NCI-H2227 treated with DMSO at 0.1 percent for 48 hours (cell line): ENCODE data around the gene MRPS5.
"Not testable (repeated sequence)": the region's sequence is repeated elsewhere in the genome, so short reads cannot be mapped to it uniquely, and the experiment has no call there.

Experiments
- DNase-seq: peaks from one replicate; lab custom pipeline; 2025; lab: John Stamatoyannopoulos, UW

The MRPS5 gene

GRCh38 chr2:95121407-95122196 is at the start of gene MRPS5:
TSS of gene MRPS5 (minus strand) at chr2:95121808. CDS start at chr2:95121791, 17 bp downstream.
- DNase-seq = peak; percentile 77

DNA sequence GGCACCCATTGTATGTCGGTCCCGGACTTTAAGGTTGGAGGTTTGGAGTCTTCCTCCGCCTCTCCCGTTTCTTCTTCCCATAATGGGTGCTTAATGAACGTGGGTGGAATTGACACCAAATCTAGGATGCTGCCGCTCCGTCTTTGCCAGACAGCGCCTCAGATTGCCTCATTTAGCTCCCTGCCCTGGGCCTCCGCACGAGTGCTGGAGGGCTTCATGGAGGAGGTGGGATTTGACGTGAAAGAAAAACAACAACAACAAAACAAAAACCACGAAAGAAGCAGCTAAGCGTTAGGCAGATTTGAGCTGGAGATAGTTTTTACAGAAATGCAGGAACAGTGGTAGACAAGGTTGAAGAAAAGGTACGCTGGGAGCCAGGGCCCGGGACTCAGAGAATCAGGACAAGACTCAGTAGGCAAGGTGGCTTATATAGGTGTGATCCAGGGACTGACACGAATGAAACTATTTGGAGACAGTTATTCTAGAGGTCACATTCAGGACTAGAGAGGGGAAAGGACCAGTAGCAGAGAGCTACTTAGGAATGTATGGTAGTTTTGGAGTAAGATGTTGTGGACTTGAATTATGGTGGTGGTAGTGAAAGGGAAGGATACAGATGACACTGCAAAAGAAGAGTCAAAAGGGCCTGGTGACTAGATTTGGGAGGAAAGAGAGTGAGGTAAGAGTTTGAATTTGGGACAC is 44.6 kb upstream of the MRPS5 start:
- DNase-seq = no peak

DNA sequence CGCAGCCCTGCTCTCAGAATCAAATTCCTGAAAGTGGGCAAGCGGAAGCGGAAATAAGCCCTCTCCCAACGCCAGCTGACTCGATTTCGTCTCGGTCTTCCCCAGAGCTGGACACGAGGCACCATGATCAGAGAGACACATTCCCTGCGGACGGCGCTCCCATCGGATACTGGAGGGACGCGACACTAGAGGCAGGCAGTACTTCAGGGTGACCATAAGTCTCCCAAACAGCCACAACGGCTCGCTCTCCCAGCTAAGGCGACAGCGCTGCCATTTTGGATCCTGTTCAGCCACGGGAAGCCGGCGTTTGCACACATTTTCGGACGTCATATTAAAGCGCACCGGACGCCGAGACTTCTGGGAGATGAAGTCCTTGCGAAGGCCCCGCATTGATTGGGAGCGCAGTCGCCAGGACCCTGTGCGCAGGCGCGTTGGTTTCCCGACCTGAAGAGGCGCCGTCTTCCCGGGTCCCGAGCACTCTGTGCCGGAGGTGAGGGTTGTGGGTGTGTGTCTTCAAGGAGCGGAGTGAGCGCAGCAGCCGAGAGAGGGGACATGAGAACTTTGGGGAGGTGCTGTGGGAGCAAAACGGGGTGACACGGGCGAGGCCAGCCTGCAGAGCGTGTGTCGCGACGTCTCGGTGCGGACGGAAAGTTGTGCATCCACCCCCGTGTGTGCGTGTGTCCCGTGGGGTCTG is 43.9 kb upstream of the MRPS5 start, which contains the start of gene ZNF2:
TSS of gene ZNF2 (plus strand) at position 439 of the 694 bp plus-strand sequence. CDS start 10,418 bp downstream, outside the sequence.
- DNase-seq = peak; percentile 98

DNA sequence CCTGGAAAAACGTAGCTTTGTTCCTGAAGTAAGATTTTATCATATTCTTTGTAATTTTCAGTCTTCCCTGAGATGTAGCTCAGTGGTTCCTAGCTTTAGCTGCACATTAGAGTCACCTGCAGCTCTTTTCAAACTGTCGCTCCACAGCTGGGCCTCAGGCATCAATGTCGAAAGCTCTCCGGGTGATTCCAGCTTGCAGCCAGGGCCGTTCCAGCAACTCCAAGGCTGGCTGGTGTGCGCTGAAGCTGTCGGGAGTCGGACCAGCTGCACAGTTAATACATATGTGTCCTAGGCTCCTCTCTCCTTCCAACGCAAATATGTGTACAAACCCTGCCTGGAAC is 43.4 kb upstream of the MRPS5 start:
- no peak for DNase-seq

- DNase-seq = peak; percentile 32
Measured at GRCh38 chr2:95159690-95160449, 38.3 kb upstream of the MRPS5 start, which contains the start of gene ZNF514. TSS of gene ZNF514 (minus strand) at chr2:95159848. CDS start at chr2:95153253, 6,595 bp downstream.

DNA sequence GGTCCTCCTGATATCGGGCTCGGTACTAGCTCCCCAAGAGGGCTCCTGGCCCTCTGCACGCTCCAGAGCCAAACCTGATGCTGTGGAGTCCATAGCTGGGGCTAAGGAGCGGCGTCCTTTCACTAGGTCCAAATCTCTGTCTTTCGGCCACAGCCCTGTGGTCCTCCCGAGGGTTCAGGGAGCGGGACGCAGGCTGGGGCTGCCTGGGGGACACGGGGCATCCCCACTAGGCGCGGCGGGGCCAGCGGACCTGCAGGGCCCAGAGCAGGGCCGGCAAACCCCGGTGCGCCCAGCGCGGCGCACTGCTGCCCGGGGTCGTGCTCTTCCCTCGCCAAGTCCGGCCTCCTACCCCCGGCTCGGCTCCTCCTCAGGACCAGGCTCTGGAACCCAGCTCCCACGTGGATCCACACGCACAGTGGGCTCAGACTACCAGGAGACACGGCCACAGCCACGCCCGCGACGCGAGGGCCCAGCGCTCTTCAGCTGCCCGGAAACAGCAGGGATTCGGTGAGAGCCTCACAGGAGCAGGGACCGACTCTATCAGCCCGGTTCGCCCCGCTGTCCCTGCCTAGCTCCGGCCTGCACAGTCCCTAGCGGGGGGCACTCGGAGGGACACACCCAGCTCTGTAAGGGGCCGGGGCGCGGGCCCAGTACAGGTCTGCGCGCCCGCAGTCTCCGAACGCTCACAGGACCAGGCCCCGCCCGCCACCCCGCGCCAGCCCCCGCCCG is 37.4 kb upstream of the MRPS5 start:
- DNase-seq = peak; percentile 3

GRCh38 chr2:95158441-95158840 is 36.8 kb upstream of the MRPS5 start:
- DNase-seq = no peak

DNA sequence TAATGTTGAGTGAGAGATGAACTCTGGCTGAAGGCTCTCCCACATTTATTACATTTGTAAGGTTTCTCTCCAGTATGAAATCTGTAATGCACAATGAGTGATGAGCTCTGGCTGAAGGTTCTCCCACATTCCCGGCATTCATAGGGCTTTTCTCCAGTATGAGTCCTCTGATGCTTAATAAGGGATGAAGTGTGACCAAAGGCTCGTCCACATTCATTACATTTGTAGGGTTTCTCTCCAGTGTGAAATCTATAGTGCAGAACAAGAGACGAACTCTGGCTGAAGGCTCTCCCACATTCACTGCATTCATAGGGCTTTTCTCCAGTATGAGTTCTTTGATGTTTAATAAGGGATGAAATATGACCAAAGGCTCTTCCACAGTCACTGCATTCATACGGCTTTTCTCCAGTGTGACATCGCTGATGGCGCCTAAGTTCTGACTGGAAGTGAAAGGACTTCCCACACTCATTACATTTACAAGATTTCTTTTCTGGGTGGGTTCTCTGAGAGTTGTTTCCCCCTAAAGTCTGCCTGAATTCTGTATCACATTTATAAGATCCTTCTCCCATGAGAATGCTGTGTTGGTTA is 27.9 kb upstream of the MRPS5 start:
- DNase-seq = no peak

DNA sequence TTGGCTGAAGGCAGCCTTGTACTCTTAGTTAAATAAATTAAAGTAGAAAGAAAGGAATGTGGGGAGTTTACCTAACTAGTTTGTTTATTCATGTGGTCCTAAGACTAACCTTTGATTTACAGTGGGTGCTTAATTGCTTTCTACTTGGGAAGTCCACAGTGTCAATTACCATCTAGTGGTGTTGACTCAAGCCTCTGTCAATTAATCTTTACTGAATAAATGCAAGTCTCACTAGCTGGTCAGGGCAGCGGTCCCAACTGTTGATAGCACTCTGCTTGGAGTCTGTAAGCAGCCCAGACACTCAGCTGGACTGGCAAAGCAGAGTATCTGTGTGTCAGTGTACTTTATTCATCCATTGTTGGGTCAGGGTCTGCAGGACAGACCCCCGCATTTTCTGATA is 22.2 kb upstream of the MRPS5 start:
- DNase-seq = no peak

- DNase-seq = no peak
Measured at GRCh38 chr2:95138702-95139101, 17.1 kb upstream of the MRPS5 start.

GRCh38 chr2:95122197-95122551 is 566 bp upstream of the MRPS5 start:
- DNase-seq = peak; percentile 53

GRCh38 chr2:95121093-95121406 is 558 bp downstream of the MRPS5 start:
- DNase-seq = no peak

DNA sequence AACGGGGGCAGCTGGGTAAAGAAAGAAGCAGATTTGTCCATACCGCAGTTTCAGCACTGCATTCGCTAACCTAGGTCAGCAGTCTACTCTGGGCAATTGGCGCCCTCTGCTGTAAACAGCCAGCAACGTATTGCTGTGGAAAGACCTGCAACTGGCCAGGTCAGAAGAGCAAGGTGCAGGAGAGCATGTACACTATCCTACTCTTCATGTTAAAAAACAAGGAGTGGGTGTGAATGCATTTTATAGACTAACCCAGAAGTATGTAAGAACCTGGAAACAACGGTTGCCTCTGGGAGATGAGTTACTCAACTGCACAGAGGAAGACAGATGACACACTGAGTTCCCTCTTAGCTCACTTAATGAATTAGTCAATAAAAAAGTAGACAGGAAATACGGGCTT is 6.2 kb downstream of the MRPS5 start:
- peak; percentile 47 for DNase-seq

GRCh38 chr2:95113464-95113863 is 8.1 kb downstream of the MRPS5 start:
- DNase-seq = no peak

DNA sequence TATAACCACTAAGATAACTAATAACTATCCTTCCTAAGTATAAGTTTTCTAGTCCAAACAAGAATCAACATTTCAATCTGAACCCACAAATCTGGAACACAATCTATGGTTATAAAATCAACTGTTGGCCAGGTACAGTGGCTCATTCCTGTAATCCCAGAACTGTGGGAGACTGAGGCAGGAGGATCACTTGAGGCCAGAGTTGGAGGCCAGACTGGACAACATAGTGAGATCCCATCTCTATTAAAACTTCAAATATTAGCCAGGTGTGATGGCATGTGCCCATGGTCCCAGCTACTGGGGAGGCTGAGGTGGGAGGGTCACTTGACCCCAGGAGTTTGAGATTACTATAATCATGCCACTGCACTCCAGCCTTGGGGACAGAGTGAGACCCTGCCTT is 11.2 kb downstream of the MRPS5 start:
- DNase-seq = no peak

DNA sequence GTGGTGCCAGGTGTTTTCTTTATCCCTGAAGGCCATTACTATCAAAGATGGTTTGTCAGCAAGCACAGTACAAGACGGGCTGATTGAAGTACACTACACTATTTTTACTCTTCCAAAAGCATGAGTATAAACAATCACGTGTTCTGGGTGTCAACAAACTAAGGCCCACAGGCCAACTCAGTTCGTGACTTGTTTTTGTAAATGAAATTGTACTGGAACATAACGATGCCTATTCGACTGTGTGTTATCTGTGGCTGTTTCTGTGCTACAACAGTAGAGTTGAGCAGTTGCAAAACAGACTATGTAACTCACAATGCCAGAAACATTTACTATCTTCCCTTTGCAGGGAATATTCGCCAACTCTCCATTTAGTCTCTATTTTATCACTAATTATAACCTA is 12.3 kb downstream of the MRPS5 start:
- DNase-seq = no peak

- no peak for DNase-seq
Measured at GRCh38 chr2:95106081-95106480, 15.5 kb downstream of the MRPS5 start.

DNA sequence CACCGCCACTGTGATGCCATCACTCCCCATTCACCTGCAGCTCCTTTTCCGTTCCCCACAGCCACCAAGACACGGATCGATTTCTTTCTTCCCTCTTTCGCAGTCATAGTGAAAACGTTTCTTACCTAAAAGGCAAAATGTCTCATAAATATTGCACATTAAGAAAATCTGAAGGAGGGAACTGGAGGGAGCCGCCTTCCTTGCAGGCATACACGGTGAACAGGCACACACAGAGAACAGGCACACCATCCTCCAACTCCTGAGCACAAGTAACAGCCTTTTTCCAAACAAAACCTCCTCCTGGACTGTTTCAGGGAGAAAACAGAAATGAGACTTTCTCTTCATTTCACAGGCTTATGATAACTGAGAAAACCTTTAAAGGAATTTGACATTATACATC is 17.0 kb downstream of the MRPS5 start:
- DNase-seq = no peak

- no peak for DNase-seq
Measured at GRCh38 chr2:95099910-95100309, 21.7 kb downstream of the MRPS5 start.

DNA sequence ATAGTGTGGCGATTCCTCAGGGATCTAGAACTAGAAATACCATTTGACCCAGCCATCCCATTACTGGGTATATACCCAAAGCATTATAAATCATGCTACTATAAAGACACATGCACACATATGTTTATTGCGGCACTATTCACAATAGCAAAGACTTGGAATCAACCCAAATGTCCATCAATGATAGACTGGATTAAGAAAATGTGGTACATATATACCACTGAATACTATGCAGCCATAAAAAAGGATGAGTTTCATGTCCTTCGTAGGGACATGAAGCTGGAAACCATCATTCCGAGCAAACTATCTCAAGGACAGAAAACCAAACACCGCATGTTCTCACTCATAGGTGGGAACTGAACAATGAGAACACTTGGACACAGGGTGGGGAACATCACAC is 23.3 kb downstream of the MRPS5 start:
- not testable (repeated sequence) for DNase-seq

GRCh38 chr2:95091885-95092555 is 29.6 kb downstream of the MRPS5 start:
- DNase-seq = no peak
